ENCODE data around the gene TEX36.

The TEX36 gene

DNA sequence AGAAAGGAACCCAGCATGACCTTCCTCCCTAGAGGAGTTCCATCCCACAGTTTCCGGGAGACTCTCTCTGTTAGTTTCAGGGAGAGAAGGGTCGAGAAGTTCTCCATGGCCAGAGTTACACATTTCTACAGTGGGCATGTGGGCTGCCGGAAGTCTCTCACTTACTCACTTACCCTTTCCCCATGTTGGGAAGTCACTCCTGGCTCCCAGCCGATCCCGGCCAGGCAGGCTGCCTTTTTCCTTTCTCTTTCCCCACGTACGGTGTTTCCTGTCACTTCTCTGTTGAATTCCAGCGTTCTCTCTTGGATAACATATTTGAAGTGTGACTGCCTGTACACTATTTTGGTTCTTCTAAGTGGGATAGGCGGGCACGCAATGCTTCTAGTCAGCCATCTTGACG lies 3.5 kb downstream of the TEX36 start:
- Histone ChIP-seq H3K9ac (ENCODE audit: low read length) (no peak overlapping the region), H4K20me1 (ENCODE audit: insufficient read depth, low read length) (no peaks in the 10 kb centered on the region), H3K27ac (ENCODE audit: low read depth, low read length, poor library complexity, severe bottlenecking) (no peak overlapping the region), H3K4me2 (ENCODE audit: low read length) (no peak overlapping the region), H3K27me3 (ENCODE audit: insufficient read depth, low read length) (no peaks in the 10 kb centered on the region), H3K36me3 (ENCODE audit: insufficient read depth, low read length) (no peaks in the 10 kb centered on the region), H3F3A (ENCODE audit: insufficient read depth, low read length) (no peaks in the 10 kb centered on the region), H3K9me3 (ENCODE audit: low read length) (0 out of 2 replicates have a peak, but pooled peaks cover 5% of the 10 kb centered on the region), H3K4me3 (ENCODE audit: low read depth, low read length, poor library complexity, severe bottlenecking) (no peak overlapping the region), H3K9me2 (ENCODE audit: low read depth, low read length) (no peaks in the 10 kb centered on the region), H3K4me1 (ENCODE audit: insufficient read depth, low read length, severe bottlenecking) (no peaks in the 10 kb centered on the region), H3K79me2 (ENCODE audit: insufficient read depth, low read length) (no peaks in the 10 kb centered on the region), H2AFZ (ENCODE audit: low read length) (no peak overlapping the region)
- TF ChIP-seq, protein P1, sequence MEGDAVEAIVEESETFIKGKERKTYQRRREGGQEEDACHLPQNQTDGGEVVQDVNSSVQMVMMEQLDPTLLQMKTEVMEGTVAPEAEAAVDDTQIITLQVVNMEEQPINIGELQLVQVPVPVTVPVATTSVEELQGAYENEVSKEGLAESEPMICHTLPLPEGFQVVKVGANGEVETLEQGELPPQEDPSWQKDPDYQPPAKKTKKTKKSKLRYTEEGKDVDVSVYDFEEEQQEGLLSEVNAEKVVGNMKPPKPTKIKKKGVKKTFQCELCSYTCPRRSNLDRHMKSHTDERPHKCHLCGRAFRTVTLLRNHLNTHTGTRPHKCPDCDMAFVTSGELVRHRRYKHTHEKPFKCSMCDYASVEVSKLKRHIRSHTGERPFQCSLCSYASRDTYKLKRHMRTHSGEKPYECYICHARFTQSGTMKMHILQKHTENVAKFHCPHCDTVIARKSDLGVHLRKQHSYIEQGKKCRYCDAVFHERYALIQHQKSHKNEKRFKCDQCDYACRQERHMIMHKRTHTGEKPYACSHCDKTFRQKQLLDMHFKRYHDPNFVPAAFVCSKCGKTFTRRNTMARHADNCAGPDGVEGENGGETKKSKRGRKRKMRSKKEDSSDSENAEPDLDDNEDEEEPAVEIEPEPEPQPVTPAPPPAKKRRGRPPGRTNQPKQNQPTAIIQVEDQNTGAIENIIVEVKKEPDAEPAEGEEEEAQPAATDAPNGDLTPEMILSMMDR (IDR thresholded peaks at IDR 0.05; ENCODE audit: low read length) = no peak
- no peak for TF ChIP-seq EZH2 (IDR thresholded peaks at IDR 0.05; ENCODE audit: borderline replicate concordance, low read length)

DNA sequence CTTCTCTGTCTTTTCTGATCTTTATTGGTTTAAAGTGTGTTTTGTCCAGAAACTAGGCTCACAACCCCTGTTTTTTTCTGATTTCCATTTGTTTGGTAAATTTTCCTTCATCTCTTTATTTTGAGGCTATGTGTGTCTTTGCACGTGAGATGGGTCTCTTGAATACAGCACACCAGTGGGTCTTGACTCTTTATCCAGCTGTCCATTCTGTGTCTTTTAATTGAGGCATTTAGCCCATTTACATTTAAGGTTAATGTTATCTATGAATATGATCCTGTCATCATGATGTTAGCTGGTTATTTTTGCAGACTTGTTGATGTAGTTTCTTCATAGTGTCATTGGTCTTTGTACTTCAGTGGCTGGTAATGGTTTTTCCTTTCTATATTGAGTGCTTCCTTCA lies 10.1 kb downstream of the TEX36 start:
- H3K9me2 ChIP-seq (ENCODE audit: low read depth, low read length) = no peaks in the 10 kb centered on the region
- 0 out of 2 replicates have a peak, but pooled peaks cover 5% of the 10 kb centered on the region for H3K9me3 ChIP-seq (ENCODE audit: low read length)
- no peak overlapping the region for H2AFZ ChIP-seq (ENCODE audit: low read length)
- H3K36me3 ChIP-seq (ENCODE audit: insufficient read depth, low read length) = no peaks in the 10 kb centered on the region
- H4K20me1 ChIP-seq (ENCODE audit: insufficient read depth, low read length) = no peaks in the 10 kb centered on the region
- no peak overlapping the region for H3K9ac ChIP-seq (ENCODE audit: low read length)
- H3F3A ChIP-seq (ENCODE audit: insufficient read depth, low read length) = no peaks in the 10 kb centered on the region
- no peak overlapping the region for H3K4me2 ChIP-seq (ENCODE audit: low read length)
- no peak overlapping the region for H3K4me3 ChIP-seq (ENCODE audit: low read depth, low read length, poor library complexity, severe bottlenecking)
- no peaks in the 10 kb centered on the region for H3K79me2 ChIP-seq (ENCODE audit: insufficient read depth, low read length)
- TF ChIP-seq EZH2 (IDR thresholded peaks at IDR 0.05; ENCODE audit: borderline replicate concordance, low read length) = no peak
- TF ChIP-seq, protein P1 (IDR thresholded peaks at IDR 0.05; ENCODE audit: low read length) = no peak
- no peak overlapping the region for H3K27ac ChIP-seq (ENCODE audit: low read depth, low read length, poor library complexity, severe bottlenecking)
- H3K4me1 ChIP-seq (ENCODE audit: insufficient read depth, low read length, severe bottlenecking) = no peaks in the 10 kb centered on the region
- H3K27me3 ChIP-seq (ENCODE audit: insufficient read depth, low read length) = no peaks in the 10 kb centered on the region

DNA sequence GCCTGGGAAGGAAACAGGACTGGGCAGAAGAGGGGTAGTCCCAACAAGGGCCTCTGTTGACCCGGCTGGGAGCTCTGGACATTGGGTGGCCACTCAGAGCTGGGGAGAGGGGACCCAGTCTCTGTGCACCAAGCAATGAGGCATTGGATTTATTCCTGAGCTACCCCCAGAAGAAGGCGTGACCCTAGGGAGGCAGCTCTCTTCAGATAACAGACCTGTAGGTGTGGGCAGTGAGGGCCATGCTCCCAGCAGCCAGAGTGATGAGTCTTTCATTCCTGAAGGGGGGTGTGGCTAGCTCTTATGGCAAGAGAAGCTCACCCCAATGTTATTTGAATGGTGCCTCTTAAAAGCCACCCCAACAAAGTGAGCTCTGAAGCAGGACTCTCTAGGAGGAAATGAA lies 20.4 kb downstream of the TEX36 start:
- H3K36me3 ChIP-seq (ENCODE audit: insufficient read depth, low read length) = no peaks in the 10 kb centered on the region
- no peaks in the 10 kb centered on the region for H3K9me3 ChIP-seq (ENCODE audit: low read length)
- no peaks in the 10 kb centered on the region for H3K4me1 ChIP-seq (ENCODE audit: insufficient read depth, low read length, severe bottlenecking)
- no peak overlapping the region for H2AFZ ChIP-seq (ENCODE audit: low read length)
- H3K27me3 ChIP-seq (ENCODE audit: insufficient read depth, low read length) = no peaks in the 10 kb centered on the region
- no peak overlapping the region for H3K9ac ChIP-seq (ENCODE audit: low read length)
- no peaks in the 10 kb centered on the region for H4K20me1 ChIP-seq (ENCODE audit: insufficient read depth, low read length)
- H3F3A ChIP-seq (ENCODE audit: insufficient read depth, low read length) = no peaks in the 10 kb centered on the region
- no peak overlapping the region for H3K27ac ChIP-seq (ENCODE audit: low read depth, low read length, poor library complexity, severe bottlenecking)
- H3K4me2 ChIP-seq (ENCODE audit: low read length) = no peak overlapping the region
- no peaks in the 10 kb centered on the region for H3K79me2 ChIP-seq (ENCODE audit: insufficient read depth, low read length)
- no peak for TF ChIP-seq EZH2 (IDR thresholded peaks at IDR 0.05; ENCODE audit: borderline replicate concordance, low read length)
- TF ChIP-seq, protein P1 (IDR thresholded peaks at IDR 0.05; ENCODE audit: low read length) = no peak
- H3K9me2 ChIP-seq (ENCODE audit: low read depth, low read length) = no peaks in the 10 kb centered on the region
- H3K4me3 ChIP-seq (ENCODE audit: low read depth, low read length, poor library complexity, severe bottlenecking) = no peak overlapping the region
